C4-2B (cell line): Measurements from ENCODE around the gene CD207.

Experiments used
- CTCF ChIP-seq: fragments of 450-650 bp; conservative IDR thresholded peaks from 2 replicates; pipeline ENCODE4 v1.5.1; 2017; ENCODE audit warnings: mild to moderate bottlenecking
- ZFX ChIP-seq: fragments of 450-650 bp; IDR thresholded peaks from 2 replicates; pipeline ENCODE4 v1.6.1; 2017

GRCh38 chr2:70801607-70802263 lies 33.9 kb downstream of the CD207 start:
- TF ChIP-seq CTCF (no peak), ZFX (no peak)
